DMS 273 (cell line): ENCODE data around the gene MYOZ3.

Experiments used
- DNase-seq: peaks from one replicate; lab custom pipeline; 2025; ENCODE audit not compliant: unreplicated experiment; lab: John Stamatoyannopoulos, UW

Gene MYOZ3

GRCh38 chr5:150700246-150700593 is 39.2 kb downstream of the MYOZ3 start:
- DNase-seq, result no peak

DNA sequence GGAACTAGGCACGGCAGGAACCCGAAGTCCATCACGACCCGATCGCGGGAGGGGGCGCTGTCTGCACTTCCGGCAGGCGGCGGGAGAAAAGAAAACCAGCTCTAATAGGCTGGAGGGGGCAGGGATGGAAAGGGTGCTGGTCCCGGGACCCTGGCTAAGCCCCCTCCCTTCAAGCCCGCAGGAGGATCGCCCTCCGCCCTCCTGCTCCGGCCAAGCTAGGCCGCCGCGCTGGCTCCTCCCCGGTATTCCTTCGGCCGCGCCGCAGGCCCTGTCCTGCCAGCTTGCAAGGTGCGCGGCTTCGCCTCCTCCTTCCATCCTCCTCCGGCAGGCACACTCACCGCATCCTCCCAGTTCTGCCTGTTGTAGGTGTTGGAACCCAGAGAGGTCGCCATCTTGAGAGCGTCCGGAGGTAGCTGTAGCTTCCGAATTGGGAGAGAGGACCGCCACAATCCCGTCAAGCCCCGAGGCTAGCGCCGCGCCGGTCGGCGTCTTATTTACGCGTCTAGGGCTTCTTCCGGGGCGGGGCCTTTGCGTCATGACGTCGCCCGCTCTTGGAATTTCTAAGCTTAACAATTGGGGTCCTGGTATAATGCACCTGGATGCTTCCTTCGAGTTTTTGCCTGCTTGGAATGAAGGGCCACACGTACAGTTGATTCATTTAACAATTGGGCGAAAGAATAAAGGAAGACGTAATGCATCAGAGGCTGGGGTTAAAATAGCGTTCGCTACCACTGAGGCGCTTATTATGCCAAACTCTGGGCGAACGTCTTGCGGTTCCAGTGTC is 39.7 kb downstream of the MYOZ3 start, which contains the start of gene RBM22:
Gene RBM22, minus strand, starts transcription at position 469 of the 784 bp plus-strand sequence. Its CDS starts 77 bp downstream, at position 392.
- peak; percentile 97 for DNase-seq

GRCh38 chr5:150703762-150704161 is 42.7 kb downstream of the MYOZ3 start:
- no peak for DNase-seq

DNA sequence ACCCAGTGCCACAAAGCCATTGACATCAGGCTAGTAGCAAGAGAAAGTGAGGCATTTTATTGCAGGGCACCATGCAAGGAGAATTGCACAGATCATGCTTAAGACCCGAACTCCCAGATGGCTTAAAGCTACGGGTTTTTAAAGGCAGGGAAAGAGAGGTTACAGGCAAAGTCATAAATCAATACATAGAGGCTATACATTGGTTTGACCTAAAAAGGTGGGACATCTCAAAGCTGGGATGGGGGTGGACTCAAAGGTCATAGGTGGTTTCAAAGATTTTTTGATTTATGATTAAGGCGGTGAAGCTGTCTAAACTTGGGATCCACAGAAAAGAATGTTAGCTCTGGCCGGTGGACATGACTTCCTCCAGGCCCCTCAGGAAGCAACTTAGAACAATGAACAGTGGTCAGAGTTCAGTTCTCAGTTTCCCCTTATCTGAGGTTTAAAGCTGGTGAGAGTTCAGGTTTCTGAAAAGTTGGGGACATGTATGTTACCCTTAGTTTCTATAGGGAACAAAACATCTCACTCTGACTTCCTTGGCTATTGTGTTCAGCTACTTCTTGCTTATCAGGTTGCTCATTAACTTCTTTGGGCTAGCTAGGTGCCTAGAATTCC is 45.8 kb downstream of the MYOZ3 start:
- DNase-seq, result no peak

- DNase-seq, result peak; percentile 26
These were observed 49.1 kb downstream of the MYOZ3 start for GRCh38 chr5:150710165-150710564.

GRCh38 chr5:150723845-150724244 is 62.8 kb downstream of the MYOZ3 start:
- no peak for DNase-seq
